Breast epithelium (tissue), 4 donors: ENCODE measurements around the gene IL4. TPM values are rescaled to one million over a fixed set of nuclear protein-coding genes. Genes with fewer than 3 reads are reported as not detected.

Experiments used
- DNase-seq, 2 donors: peaks; one replicate each; pipeline ENCODE4 v3.0.0-alpha.2; 2019; ENCODE audit warnings: low spot score in 2 of 2
- H3K27ac ChIP-seq, 2 donors: fragments of 200-600 bp; sonication (generic) in 1 of 2; one replicate each; pipeline ENCODE4 v1.5.1; 2016 to 2019; ENCODE audit warnings: mild to moderate bottlenecking in 1 of 2
- H3K27me3 ChIP-seq, 2 donors: fragments of 200-600 bp; sonication (generic) in 1 of 2; one replicate each; pipeline versions ENCODE4 v1.5.1 to v1.6.0; 2017 to 2019; ENCODE audit warnings: control low read depth in 1 of 2, mild to moderate bottlenecking in 1 of 2
- H3K36me3 ChIP-seq: fragments of 200-600 bp; one replicate; pipeline ENCODE4 v1.5.1; 2019
- H3K4me1 ChIP-seq, 2 donors: fragments of 200-600 bp; sonication (generic); one replicate each; pipeline ENCODE4 v1.5.1; 2016 to 2019; ENCODE audit warnings: control low read depth in 1 of 2
- H3K4me3 ChIP-seq, 3 donors: fragments of 200-600 bp; sonication (generic); 1 replicate in 2 of 3; 2 replicates in 1 of 3; pipeline ENCODE4 v1.5.1; 2016 to 2019; ENCODE audit warnings: mild to moderate bottlenecking in 3 of 3, moderate library complexity in 2 of 3
- H3K9me3 ChIP-seq, 2 donors: fragments of 200-600 bp; sonication (generic) in 1 of 2; one replicate each; pipeline ENCODE4 v1.5.1; 2016 to 2019; ENCODE audit warnings: control low read depth in 1 of 2
- POLR2A ChIP-seq: fragments of 450-650 bp; IDR thresholded peaks from one replicate; pipeline ENCODE4 v1.6.1; 2016; ENCODE audit warnings: antibody characterized with exemption, mild to moderate bottlenecking, moderate library complexity
- POLR2AphosphoS5 ChIP-seq, 3 donors: sonication (generic); formaldehyde crosslinking; IDR thresholded peaks; one replicate each; pipeline ENCODE4 v1.6.1; 2017; ENCODE audit warnings: antibody characterized with exemption in 3 of 3
- intact Hi-C: fragments of 100-400 bp; cut with DNase I; formaldehyde crosslinking; loops from one replicate; pipeline ENCODE4 v1.15.1; 2023; ENCODE audit warnings: low total_unique reads
- total RNA-seq, 3 donors: library from RNA; depleted of rRNA; stranded (reverse); fragments of >200 nt; gene quantifications; one replicate each; pipeline ENCODE4 v1.1.0, GENCODE V29; 2016
- TF ChIP-seq, protein P1 (sequence below), 3 donors: fragments of 450-650 bp; IDR thresholded peaks; one replicate each; pipeline ENCODE4 v1.5.1; 2016 to 2017; ENCODE audit warnings: antibody characterized with exemption in 3 of 3, mild to moderate bottlenecking in 3 of 3, moderate library complexity in 3 of 3

The IL4 gene
- total RNA-seq, 3 donors from 2014 or later: not detected

DNA sequence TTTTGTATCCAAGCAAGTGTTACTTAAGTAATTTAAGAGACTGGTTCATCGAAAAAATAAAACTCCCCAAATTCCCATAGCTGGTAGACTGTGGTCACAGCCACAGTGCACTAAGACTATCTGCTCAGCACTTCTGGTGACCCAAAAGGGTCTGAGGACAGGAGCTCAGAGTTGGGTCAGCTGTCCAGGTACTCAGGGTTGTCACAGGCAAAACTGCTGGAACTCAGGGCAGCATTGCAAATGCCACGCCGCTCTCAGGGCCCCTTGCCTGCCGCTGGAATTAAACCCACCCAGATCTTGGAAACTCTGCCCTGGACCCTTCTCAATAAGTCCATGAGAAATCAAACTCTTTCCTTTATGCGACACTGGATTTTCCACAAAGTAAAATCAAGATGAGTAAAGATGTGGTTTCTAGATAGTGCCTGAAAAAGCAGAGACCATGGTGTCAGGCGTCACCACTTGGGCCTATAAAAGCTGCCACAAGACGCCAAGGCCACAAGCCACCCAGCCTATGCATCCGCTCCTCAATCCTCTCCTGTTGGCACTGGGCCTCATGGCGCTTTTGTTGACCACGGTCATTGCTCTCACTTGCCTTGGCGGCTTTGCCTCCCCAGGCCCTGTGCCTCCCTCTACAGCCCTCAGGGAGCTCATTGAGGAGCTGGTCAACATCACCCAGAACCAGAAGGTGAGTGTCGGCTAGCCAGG is 16.0 kb upstream of the IL4 start, which contains the start of gene IL13:
Gene IL13 (plus strand): TSS at position 498 of the 705 bp plus-strand sequence. CDS start 14 bp downstream, at position 512.
- TF ChIP-seq, protein P1, sequence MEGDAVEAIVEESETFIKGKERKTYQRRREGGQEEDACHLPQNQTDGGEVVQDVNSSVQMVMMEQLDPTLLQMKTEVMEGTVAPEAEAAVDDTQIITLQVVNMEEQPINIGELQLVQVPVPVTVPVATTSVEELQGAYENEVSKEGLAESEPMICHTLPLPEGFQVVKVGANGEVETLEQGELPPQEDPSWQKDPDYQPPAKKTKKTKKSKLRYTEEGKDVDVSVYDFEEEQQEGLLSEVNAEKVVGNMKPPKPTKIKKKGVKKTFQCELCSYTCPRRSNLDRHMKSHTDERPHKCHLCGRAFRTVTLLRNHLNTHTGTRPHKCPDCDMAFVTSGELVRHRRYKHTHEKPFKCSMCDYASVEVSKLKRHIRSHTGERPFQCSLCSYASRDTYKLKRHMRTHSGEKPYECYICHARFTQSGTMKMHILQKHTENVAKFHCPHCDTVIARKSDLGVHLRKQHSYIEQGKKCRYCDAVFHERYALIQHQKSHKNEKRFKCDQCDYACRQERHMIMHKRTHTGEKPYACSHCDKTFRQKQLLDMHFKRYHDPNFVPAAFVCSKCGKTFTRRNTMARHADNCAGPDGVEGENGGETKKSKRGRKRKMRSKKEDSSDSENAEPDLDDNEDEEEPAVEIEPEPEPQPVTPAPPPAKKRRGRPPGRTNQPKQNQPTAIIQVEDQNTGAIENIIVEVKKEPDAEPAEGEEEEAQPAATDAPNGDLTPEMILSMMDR (IDR thresholded peaks at IDR 0.05): no peak
- TF ChIP-seq POLR2A: no peak
- no peak for TF ChIP-seq POLR2AphosphoS5 (IDR thresholded peaks at IDR 0.05)
- peaks cover 0 to 6% of the 10 kb centered on the region in 2 donors for H3K4me1 ChIP-seq

GRCh38 chr5:132658381-132659302 is 15.1 kb upstream of the IL4 start:
- DNase-seq: no peak
- Histone ChIP-seq H3K27ac (no peak overlapping the region), H3K9me3 (no peaks in the 10 kb centered on the region), H3K36me3 (no peaks in the 10 kb centered on the region), H3K4me3 (no peak overlapping the region), H3K27me3 (peaks cover 0 to 16% of the 10 kb centered on the region in 2 donors), H3K4me1 (peaks cover 0 to 6% of the 10 kb centered on the region in 2 donors)
- TF ChIP-seq POLR2AphosphoS5 (IDR thresholded peaks at IDR 0.05): no peak
- TF ChIP-seq POLR2A: no peak
- TF ChIP-seq, protein P1 (IDR thresholded peaks at IDR 0.05): no peak
- intact Hi-C loops: no loop called here

More for the DNA sequence above, 16.0 kb upstream of the IL4 start, which contains the start of gene IL13:
- H3K4me3 ChIP-seq: no peak within 1 kb of the TSS
- H3K27me3 ChIP-seq: peaks cover 0 to 16% of the 10 kb centered on the region in 2 donors
- no peaks in the 10 kb centered on the region for H3K36me3 ChIP-seq
- H3K27ac ChIP-seq: no peak within 1 kb of the TSS
- no peak for DNase-seq
- H3K9me3 ChIP-seq: no peaks in the 10 kb centered on the region
- intact Hi-C loops: no loop called here

GRCh38 chr5:132659598-132660493 is 13.9 kb upstream of the IL4 start:
- H3K36me3 ChIP-seq: no peaks in the 10 kb centered on the region
- no peak for DNase-seq
- H3K4me1 ChIP-seq: peaks cover 0 to 6% of the 10 kb centered on the region in 2 donors
- intact Hi-C loops: no loop called here
- TF ChIP-seq POLR2AphosphoS5 (IDR thresholded peaks at IDR 0.05): no peak
- TF ChIP-seq, protein P1 (IDR thresholded peaks at IDR 0.05): no peak
- TF ChIP-seq POLR2A: no peak
- no peak overlapping the region for H3K4me3 ChIP-seq
- H3K27ac ChIP-seq: no peak overlapping the region
- no peaks in the 10 kb centered on the region for H3K9me3 ChIP-seq
- H3K27me3 ChIP-seq: peaks cover 0 to 16% of the 10 kb centered on the region in 2 donors

GRCh38 chr5:132661231-132662003 is 12.4 kb upstream of the IL4 start:
- Histone ChIP-seq H3K27me3 (peaks cover 0 to 4% of the 10 kb centered on the region in 2 donors), H3K27ac (no peak overlapping the region), H3K9me3 (no peaks in the 10 kb centered on the region), H3K4me1 (no peaks in the 10 kb centered on the region), H3K36me3 (no peaks in the 10 kb centered on the region), H3K4me3 (no peak overlapping the region)
- no peak for TF ChIP-seq POLR2AphosphoS5 (IDR thresholded peaks at IDR 0.05)
- TF ChIP-seq, protein P1 (IDR thresholded peaks at IDR 0.05): no peak
- no peak for TF ChIP-seq POLR2A
- intact Hi-C loops: no loop called here
- no peak for DNase-seq
